ENCODE measurements around the gene DCUN1D2. TPM values are rescaled to one million over a fixed set of nuclear protein-coding genes. Genes with fewer than 3 reads are reported as not detected.

The DCUN1D2 gene
- polyA plus RNA-seq, 3 donors = 3.1 to 16.7 (median 6.1) TPM

DNA sequence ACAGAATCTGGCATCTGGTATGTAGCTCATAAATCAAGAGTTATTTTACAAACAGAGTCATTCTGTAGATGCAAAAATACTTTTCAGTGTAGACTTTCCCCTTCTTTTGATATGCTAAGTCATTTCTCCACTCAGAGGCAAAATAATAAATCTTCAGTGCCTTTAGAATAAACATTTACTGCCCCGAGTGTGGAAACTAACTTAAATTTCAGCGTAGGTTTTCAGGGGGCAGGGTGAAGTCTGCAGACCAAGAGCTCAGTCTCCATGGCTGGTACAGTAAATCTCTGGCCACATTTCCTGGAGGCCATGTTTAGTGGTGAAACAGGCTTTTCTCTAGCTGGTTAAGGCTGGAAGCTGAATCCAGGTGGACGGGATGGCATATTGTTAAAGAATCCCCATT, 24.1 kb downstream of the DCUN1D2 start:
- Mint-ChIP-seq H3K27me3 (ENCODE audit: low read depth in 3 of 3) (peaks cover 0 to 2% (median 0%) of the 10 kb centered on the region in 3 donors), H3K4me3 (no peak overlapping the region), H3K9me3 (no peaks in the 10 kb centered on the region), H3K36me3 (peaks cover 33 to 68% of the 10 kb centered on the region in 2 donors), H3K27ac (no peak overlapping the region), H3K4me1 (peaks cover 15% of the 10 kb centered on the region)
- no peak overlapping the region for H2AFZ ChIP-seq (ENCODE audit: insufficient read depth, low read depth, low read length, poor library complexity, severe bottlenecking)
- H3K27ac ChIP-seq (ENCODE audit: low read depth in 1 of 2, low read length in 2 of 2) = no peak overlapping the region
- H4K20me1 ChIP-seq (ENCODE audit: insufficient read depth, low read length) = peaks cover 7% of the 10 kb centered on the region
- DNase-seq = no peak
- H3K9ac ChIP-seq (ENCODE audit: insufficient read depth, low read length, poor library complexity, severe bottlenecking) = no peak overlapping the region
- no peaks in the 10 kb centered on the region for H3K27me3 ChIP-seq (ENCODE audit: control insufficient read depth in 2 of 2, insufficient read depth in 2 of 2, low read length in 2 of 2)
- no peaks in the 10 kb centered on the region for H3K79me2 ChIP-seq (ENCODE audit: insufficient read depth, low read length)
- no peak for TF ChIP-seq CTCF (IDR thresholded peaks at IDR 0.05)
- no peaks in the 10 kb centered on the region for H3K9me3 ChIP-seq (replicated peaks in 1 of 2; ENCODE audit: control insufficient read depth in 1 of 2, insufficient read depth in 1 of 2, low read length in 2 of 2)
- no peaks in the 10 kb centered on the region for H3K4me1 ChIP-seq (ENCODE audit: control insufficient read depth in 1 of 2, insufficient read depth in 2 of 2, low read length in 2 of 2)
- 80% methylated on average over 1 of the region's 3 CpGs for WGBS (ENCODE audit: insufficient coverage)
- no peak overlapping the region for H3K4me3 ChIP-seq (replicated peaks in 1 of 3; ENCODE audit: low read depth in 2 of 3, low read length in 3 of 3)
- H3K36me3 ChIP-seq (replicated peaks in 1 of 2; ENCODE audit: control insufficient read depth in 1 of 2, insufficient read depth in 2 of 2, low read length in 2 of 2) = peaks cover 19 to 55% of the 10 kb centered on the region in 2 donors
- intact Hi-C loops (cut with micrococcal nuclease) = no loop called here
- no peak overlapping the region for H3K4me2 ChIP-seq (replicated peaks; ENCODE audit: extremely low read depth, low read length, poor library complexity, severe bottlenecking)

- no peak overlapping the region for H3K9ac ChIP-seq (ENCODE audit: insufficient read depth, low read length, poor library complexity, severe bottlenecking)
- H4K20me1 ChIP-seq (ENCODE audit: insufficient read depth, low read length) = peaks cover 7% of the 10 kb centered on the region
- H3K27ac ChIP-seq (ENCODE audit: low read depth in 1 of 2, low read length in 2 of 2) = no peak overlapping the region
- H2AFZ ChIP-seq (ENCODE audit: insufficient read depth, low read depth, low read length, poor library complexity, severe bottlenecking) = no peak overlapping the region
- no peaks in the 10 kb centered on the region for H3K79me2 ChIP-seq (ENCODE audit: insufficient read depth, low read length)
- intact Hi-C loops (cut with micrococcal nuclease) = no loop called here
- no peaks in the 10 kb centered on the region for H3K4me1 ChIP-seq (ENCODE audit: control insufficient read depth in 1 of 2, insufficient read depth in 2 of 2, low read length in 2 of 2)
- no peak overlapping the region for H3K4me3 ChIP-seq (replicated peaks in 1 of 3; ENCODE audit: low read depth in 2 of 3, low read length in 3 of 3)
- H3K9me3 ChIP-seq (replicated peaks in 1 of 2; ENCODE audit: control insufficient read depth in 1 of 2, insufficient read depth in 1 of 2, low read length in 2 of 2) = no peaks in the 10 kb centered on the region
- H3K27me3 Mint-ChIP-seq (ENCODE audit: low read depth in 3 of 3) = peaks cover 0 to 2% (median 0%) of the 10 kb centered on the region in 3 donors
- peaks cover 28 to 66% of the 10 kb centered on the region in 2 donors for H3K36me3 ChIP-seq (replicated peaks in 1 of 2; ENCODE audit: control insufficient read depth in 1 of 2, insufficient read depth in 2 of 2, low read length in 2 of 2)
- peak overlapping the region in 2 of 7 donors; percentile 37 to 39 for H3K27ac Mint-ChIP-seq
- WGBS (ENCODE audit: insufficient coverage) = 80% methylated on average over 1 of the region's 4 CpGs
- peaks cover 39 to 71% of the 10 kb centered on the region in 2 donors for H3K36me3 Mint-ChIP-seq
- no peak overlapping the region for H3K4me2 ChIP-seq (replicated peaks; ENCODE audit: extremely low read depth, low read length, poor library complexity, severe bottlenecking)
- no peak for DNase-seq
- H3K27me3 ChIP-seq (ENCODE audit: control insufficient read depth in 2 of 2, insufficient read depth in 2 of 2, low read length in 2 of 2) = no peaks in the 10 kb centered on the region
- H3K9me3 Mint-ChIP-seq = no peaks in the 10 kb centered on the region
- peaks cover 8% of the 10 kb centered on the region for H3K4me1 Mint-ChIP-seq
- TF ChIP-seq CTCF (IDR thresholded peaks at IDR 0.05) = no peak
- H3K4me3 Mint-ChIP-seq = no peak overlapping the region
These were observed 25.2 kb downstream of the DCUN1D2 start for GRCh38 chr13:113465300-113465699.
